Endodermal cell (in vitro differentiated cells): ENCODE results near the gene KIF1B. TPM values are rescaled to one million over a fixed set of nuclear protein-coding genes. Genes with fewer than 3 reads are reported as not detected.

Experiments used
- DNase-seq: peaks from one replicate; pipeline ENCODE4 v3.0.0-alpha.2; 2017
- H3K27ac ChIP-seq: 2 replicates; pipeline ENCODE4 v1.5.1; 2013; ENCODE audit warnings: mild to moderate bottlenecking, low read depth, low read length, moderate library complexity
- H3K27me3 ChIP-seq: 2 replicates; pipeline ENCODE4 v1.6.1; 2013; ENCODE audit warnings: mild to moderate bottlenecking, low read length, moderate library complexity; ENCODE audit not compliant: insufficient read depth, control insufficient read depth, poor library complexity, severe bottlenecking
- H3K36me3 ChIP-seq: 2 replicates; pipeline ENCODE4 v1.7.0; 2013; ENCODE audit warnings: mild to moderate bottlenecking, low read length, moderate library complexity; ENCODE audit not compliant: control insufficient read depth, insufficient read depth
- H3K4me1 ChIP-seq: one replicate; pipeline ENCODE4 v1.7.0; 2013; ENCODE audit warnings: low read length; ENCODE audit not compliant: control insufficient read depth, insufficient read depth
- H3K4me3 ChIP-seq: 2 replicates; pipeline ENCODE4 v1.5.1; 2013; ENCODE audit warnings: mild to moderate bottlenecking, low read length, moderate library complexity
- H3K9ac ChIP-seq: 2 replicates; pipeline ENCODE4 v1.6.1; 2013; ENCODE audit warnings: mild to moderate bottlenecking, low read length, moderate library complexity; ENCODE audit not compliant: poor library complexity, severe bottlenecking; ENCODE audit errors: extremely low read depth
- H3K9me3 ChIP-seq: 2 replicates; pipeline ENCODE4 v1.6.1; 2013; ENCODE audit warnings: mild to moderate bottlenecking, low read length, moderate library complexity; ENCODE audit not compliant: control insufficient read depth
- H3K27ac Mint-ChIP-seq: 2 replicates; pipeline ENCODE4 v1.8.0; 2020; ENCODE audit warnings: mixed read lengths
- H3K27me3 Mint-ChIP-seq: 2 replicates; pipeline ENCODE4 v1.8.0; 2021; ENCODE audit warnings: mild to moderate bottlenecking, mixed read lengths; ENCODE audit not compliant: insufficient read depth
- H3K36me3 Mint-ChIP-seq: 2 replicates; pipeline ENCODE4 v1.8.0; 2020; ENCODE audit warnings: low read depth, mixed read lengths
- H3K4me1 Mint-ChIP-seq: 2 replicates; pipeline ENCODE4 v1.8.0; 2020; ENCODE audit warnings: mixed read lengths
- H3K4me3 Mint-ChIP-seq: 2 replicates; pipeline ENCODE4 v1.8.0; 2020; ENCODE audit warnings: mild to moderate bottlenecking, moderate library complexity, mixed read lengths
- H3K9me3 Mint-ChIP-seq: 2 replicates; pipeline ENCODE4 v1.8.0; 2020; ENCODE audit warnings: mild to moderate bottlenecking, mixed read lengths
- WGBS, 2 experiments: methylation state at CpG; one replicate each; pipeline versions ENCODE4 v1.1.5 to v1.1.7; 2013; ENCODE audit warnings: missing lambda C conversion rate in 2 of 2, mixed read lengths in 1 of 2; ENCODE audit not compliant: insufficient coverage in 1 of 2, insufficient read length in 1 of 2; 5-methylcytosine and 5-hydroxymethylcytosine counted together
- total RNA-seq, 2 donors: library from RNA; stranded (reverse); fragmentation: NEBNext Ultra II Directional in 1 of 2; extraction: Animal tissue kit (Norgen Biotek cat#: 25700) in 1 of 2; gene quantifications; 2 replicates in 1 of 2; 3 replicates in 1 of 2; pipeline ENCODE4 v1.2.1, GENCODE V29; 2021
- TF ChIP-seq, protein P1 (sequence below): fragments of 200-600 bp; sonication (generic); conservative IDR thresholded peaks from 2 replicates; pipeline ENCODE4 v1.5.0; 2021; ENCODE audit warnings: antibody characterized with exemption, mild to moderate bottlenecking

Gene KIF1B
- total RNA-seq, 2 donors from 2014 or later = 71.5 to 74.2 TPM

- Mint-ChIP-seq H3K9me3 (no peaks in the 10 kb centered on the region), H3K27ac (no peak overlapping the region), H3K27me3 (no peaks in the 10 kb centered on the region), H3K4me3 (no peak overlapping the region), H3K4me1 (no peaks in the 10 kb centered on the region), H3K36me3 (peaks cover 7% of the 10 kb centered on the region)
- H3K4me1 ChIP-seq = no peaks in the 10 kb centered on the region
- H3K36me3 ChIP-seq = peaks cover 19% of the 10 kb centered on the region
- DNase-seq = no peak
- no peaks in the 10 kb centered on the region for H3K9me3 ChIP-seq
- no peak overlapping the region for H3K4me3 ChIP-seq
- no peak overlapping the region for H3K27ac ChIP-seq
- H3K9ac ChIP-seq = no peak overlapping the region
- H3K27me3 ChIP-seq = no peaks in the 10 kb centered on the region
- 83 to 93% methylated on average over 1 to 4 of the region's 5 CpGs for WGBS, 2 experiments
- TF ChIP-seq, protein P1, sequence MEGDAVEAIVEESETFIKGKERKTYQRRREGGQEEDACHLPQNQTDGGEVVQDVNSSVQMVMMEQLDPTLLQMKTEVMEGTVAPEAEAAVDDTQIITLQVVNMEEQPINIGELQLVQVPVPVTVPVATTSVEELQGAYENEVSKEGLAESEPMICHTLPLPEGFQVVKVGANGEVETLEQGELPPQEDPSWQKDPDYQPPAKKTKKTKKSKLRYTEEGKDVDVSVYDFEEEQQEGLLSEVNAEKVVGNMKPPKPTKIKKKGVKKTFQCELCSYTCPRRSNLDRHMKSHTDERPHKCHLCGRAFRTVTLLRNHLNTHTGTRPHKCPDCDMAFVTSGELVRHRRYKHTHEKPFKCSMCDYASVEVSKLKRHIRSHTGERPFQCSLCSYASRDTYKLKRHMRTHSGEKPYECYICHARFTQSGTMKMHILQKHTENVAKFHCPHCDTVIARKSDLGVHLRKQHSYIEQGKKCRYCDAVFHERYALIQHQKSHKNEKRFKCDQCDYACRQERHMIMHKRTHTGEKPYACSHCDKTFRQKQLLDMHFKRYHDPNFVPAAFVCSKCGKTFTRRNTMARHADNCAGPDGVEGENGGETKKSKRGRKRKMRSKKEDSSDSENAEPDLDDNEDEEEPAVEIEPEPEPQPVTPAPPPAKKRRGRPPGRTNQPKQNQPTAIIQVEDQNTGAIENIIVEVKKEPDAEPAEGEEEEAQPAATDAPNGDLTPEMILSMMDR = no peak
Observed at GRCh38 chr1:10229903-10230302, 19.5 kb downstream of the KIF1B start.

- TF ChIP-seq, protein P1 = no peak
- no peaks in the 10 kb centered on the region for H3K9me3 Mint-ChIP-seq
- no peak overlapping the region for H3K4me3 Mint-ChIP-seq
- no peaks in the 10 kb centered on the region for H3K4me1 ChIP-seq
- no peaks in the 10 kb centered on the region for H3K27me3 ChIP-seq
- H3K36me3 ChIP-seq = peaks cover 31% of the 10 kb centered on the region
- H3K27ac ChIP-seq = no peak overlapping the region
- H3K36me3 Mint-ChIP-seq = peaks cover 16% of the 10 kb centered on the region
- 85 to 92% methylated on average over 4 to 5 of the region's 5 CpGs for WGBS, 2 experiments
- no peak overlapping the region for H3K9ac ChIP-seq
- no peaks in the 10 kb centered on the region for H3K9me3 ChIP-seq
- no peaks in the 10 kb centered on the region for H3K27me3 Mint-ChIP-seq
- H3K27ac Mint-ChIP-seq = no peak overlapping the region
- no peaks in the 10 kb centered on the region for H3K4me1 Mint-ChIP-seq
- DNase-seq = no peak
- H3K4me3 ChIP-seq = no peak overlapping the region
Observed at GRCh38 chr1:10232163-10232562, 21.8 kb downstream of the KIF1B start.

GRCh38 chr1:10236405-10237156 is 26.2 kb downstream of the KIF1B start:
- H3K27ac Mint-ChIP-seq = no peak overlapping the region
- TF ChIP-seq, protein P1 = no peak
- Histone ChIP-seq H3K9me3 (no peaks in the 10 kb centered on the region), H3K27me3 (no peaks in the 10 kb centered on the region), H3K9ac (no peak overlapping the region), H3K36me3 (peaks cover 44% of the 10 kb centered on the region), H3K4me1 (no peaks in the 10 kb centered on the region), H3K27ac (no peak overlapping the region), H3K4me3 (no peak overlapping the region)
- H3K27me3 Mint-ChIP-seq = no peaks in the 10 kb centered on the region
- peaks cover 2% of the 10 kb centered on the region for H3K4me1 Mint-ChIP-seq
- no peaks in the 10 kb centered on the region for H3K9me3 Mint-ChIP-seq
- WGBS, 2 experiments = 94 to 100% methylated on average over 1 to 2 of the region's 2 CpGs
- DNase-seq = no peak
- H3K36me3 Mint-ChIP-seq = peaks cover 25% of the 10 kb centered on the region
- H3K4me3 Mint-ChIP-seq = no peak overlapping the region
